Endothelial cell of umbilical vein (primary cell): ENCODE data around the gene GTSF1L. TPM values are rescaled to one million over a fixed set of nuclear protein-coding genes. Genes with fewer than 3 reads are reported as not detected.

ENCODE experiments used
- BruUV-seq: library from RNA; stranded (reverse); fragments of 400-500 nt; replicated peaks from 2 replicates; lab custom pipeline; 2021; lab: Mats Ljungman, UMichigan
- CTCF ChIA-PET: fragments of 300-600, 350-600 bp; sonication (Branson Sonifier 250); formaldehyde crosslinking; loops from one replicate; lab custom pipeline; 2021; ENCODE audit warnings: antibody characterized with exemption, inconsistent platforms; lab: Charles Lee
- POLR2A ChIA-PET: fragments of 300-600, 350-600 bp; sonication (Branson Sonifier 250); formaldehyde crosslinking; loops from one replicate; lab custom pipeline; 2021; ENCODE audit warnings: antibody characterized with exemption, inconsistent platforms; lab: Charles Lee
- DNase-seq: peaks from one replicate; pipeline ENCODE4 v3.0.0-alpha.2; 2011; ENCODE audit warnings: low read depth, low spot score
- FAIRE-seq: peaks from 2 replicates; lab custom pipeline; 2011; peaks lifted over from hg19 to GRCh38; lab: Jason Lieb, UNC
- H2AFZ ChIP-seq: 2 replicates; pipeline ENCODE4 v1.6.0; 2012; ENCODE audit warnings: low read depth, low read length, control low read depth, inconsistent platforms
- H3K27ac ChIP-seq: 2 replicates; pipeline ENCODE4 v1.5.1; 2011; ENCODE audit warnings: low read depth, mild to moderate bottlenecking, control low read depth, low read length, moderate library complexity; ENCODE audit not compliant: insufficient read depth
- H3K27me3 ChIP-seq, 2 experiments: 2 replicates each; pipeline versions ENCODE4 v1.6.0 to v1.6.1; 2011; ENCODE audit warnings: low read length in 2 of 2, mixed read lengths in 1 of 2; ENCODE audit not compliant: control insufficient read depth in 2 of 2, insufficient read depth in 2 of 2
- H3K36me3 ChIP-seq, 2 experiments: 2 replicates in 1 of 2; 3 replicates in 1 of 2; pipeline ENCODE4 v1.5.1; 2011; ENCODE audit warnings: low read length in 2 of 2, mild to moderate bottlenecking in 1 of 2, moderate library complexity in 1 of 2; ENCODE audit not compliant: control insufficient read depth in 2 of 2, insufficient read depth in 2 of 2; ENCODE audit errors: extremely low read depth in 1 of 2
- H3K4me1 ChIP-seq: 3 replicates; pipeline ENCODE4 v1.5.1; 2011; ENCODE audit warnings: mild to moderate bottlenecking, low read length; ENCODE audit not compliant: control insufficient read depth, insufficient read depth; ENCODE audit errors: extremely low read depth
- H3K4me2 ChIP-seq: 2 replicates; pipeline ENCODE4 v1.6.1; 2011; ENCODE audit warnings: low read length, control low read depth, mixed read lengths; ENCODE audit not compliant: insufficient read depth
- H3K4me3 ChIP-seq, 3 experiments: fragments of 200-600 bp in 1 of 3; sonication (generic), shearing (Covaris generic) in 1 of 3; replicated peaks in 1 of 3; 2 replicates each; pipeline ENCODE4 v1.5.1; 2011 to 2016; ENCODE audit warnings: control low read depth in 3 of 3, low read length in 3 of 3, mild to moderate bottlenecking in 2 of 3, inconsistent platforms in 1 of 3, low read depth in 1 of 3, moderate library complexity in 1 of 3; ENCODE audit not compliant: insufficient read depth in 1 of 3
- H3K79me2 ChIP-seq: 2 replicates; pipeline ENCODE4 v1.6.0; 2012; ENCODE audit warnings: low read length, inconsistent platforms; ENCODE audit not compliant: control insufficient read depth, insufficient read depth
- H3K9ac ChIP-seq: replicated peaks from 2 replicates; pipeline ENCODE3; 2011; ENCODE audit warnings: low read length, control low read depth; ENCODE audit not compliant: insufficient read depth; ENCODE audit errors: extremely low read depth
- H3K9me1 ChIP-seq: replicated peaks from 3 replicates; pipeline ENCODE4 v1.6.0; 2011; ENCODE audit warnings: mild to moderate bottlenecking, low read length; ENCODE audit not compliant: control insufficient read depth, insufficient read depth; ENCODE audit errors: extremely low read depth
- H3K9me3 ChIP-seq: replicated peaks from 2 replicates; pipeline ENCODE4 v1.5.1; 2012; ENCODE audit warnings: low read length, inconsistent platforms; ENCODE audit not compliant: control insufficient read depth, insufficient read depth
- H4K20me1 ChIP-seq: replicated peaks from 2 replicates; pipeline ENCODE3; 2011; ENCODE audit warnings: mild to moderate bottlenecking, low read length; ENCODE audit not compliant: control insufficient read depth, insufficient read depth; ENCODE audit errors: extremely low read depth
- EZH2 ChIP-seq: IDR thresholded peaks from 2 replicates; pipeline ENCODE4 v1.6.1; 2012; ENCODE audit warnings: borderline replicate concordance, low read depth, mild to moderate bottlenecking, moderate library complexity, low read length, inconsistent platforms; ENCODE audit not compliant: severe bottlenecking
- FOS ChIP-seq: IDR thresholded peaks from 2 replicates; pipeline ENCODE4 v1.6.1; 2011; ENCODE audit warnings: mild to moderate bottlenecking, low read length, moderate library complexity, borderline replicate concordance; ENCODE audit not compliant: insufficient read depth
- GATA2 ChIP-seq: IDR thresholded peaks from 2 replicates; pipeline ENCODE4 v1.7.0; 2011; ENCODE audit warnings: low read depth, mild to moderate bottlenecking, moderate library complexity, mixed read lengths, low read length; ENCODE audit not compliant: insufficient read length, insufficient read depth
- JUN ChIP-seq: IDR thresholded peaks from 2 replicates; pipeline ENCODE4 v1.6.1; 2011; ENCODE audit warnings: borderline replicate concordance, low read depth; ENCODE audit not compliant: insufficient read length, insufficient read depth
- MYC ChIP-seq: IDR thresholded peaks from one replicate; pipeline ENCODE4 v1.6.1; 2011; ENCODE audit warnings: mild to moderate bottlenecking, low read depth, low read length
- POLR2A ChIP-seq: IDR thresholded peaks from 2 replicates; pipeline ENCODE4 v1.6.1; 2012; ENCODE audit warnings: low read depth, mild to moderate bottlenecking, control low read depth, low read length
- POLR2AphosphoS5 ChIP-seq: IDR thresholded peaks from 2 replicates; pipeline ENCODE4 v1.6.1; 2012; ENCODE audit warnings: low read depth, mild to moderate bottlenecking, control low read depth, low read length, moderate library complexity; ENCODE audit not compliant: insufficient read depth
- dilution Hi-C: fragments of 300-500 bp; cut with MboI; formaldehyde crosslinking; loops from one replicate; pipeline ENCODE4 v1.15.0; 2019; ENCODE audit warnings: low sequenced_read_pairs; ENCODE audit not compliant: extremely low pct_ligation_motif_present
- intact Hi-C: fragments of 100-400 bp; cut with micrococcal nuclease; formaldehyde crosslinking; loops from one replicate; pipeline ENCODE4 v1.10.0; 2022
- polyA plus RNA-seq, 4 experiments: library from polyadenylated mRNA; depleted of rRNA in 3 of 4; stranded (reverse) in 3 of 4; unstranded in 1 of 4; fragments of >200 nt; gene quantifications; 2 replicates each; pipeline versions ENCODE4 v1.2.1 to v1.2.3, GENCODE V29; 2011 to 2012; ENCODE audit warnings: missing spikeins in 1 of 4
- total RNA-seq: library from RNA; stranded (reverse); gene quantifications from 2 replicates; pipeline ENCODE4 v1.2.3, GENCODE V29; 2021
- TF ChIP-seq, protein P1 (sequence below): IDR thresholded peaks from 2 replicates; pipeline ENCODE4 v1.6.1; 2011; ENCODE audit not compliant: insufficient read depth, insufficient read length
- TF ChIP-seq, protein P2 (sequence below), 2 donors: IDR thresholded peaks; 1 replicate in 1 of 2; 2 replicates in 1 of 2; pipeline ENCODE4 v1.5.1; 2011; ENCODE audit warnings: low read length in 2 of 2, mild to moderate bottlenecking in 2 of 2, moderate library complexity in 2 of 2, control low read depth in 1 of 2, inconsistent platforms in 1 of 2, low read depth in 1 of 2; ENCODE audit not compliant: insufficient read depth in 1 of 2; ENCODE audit errors: extremely low read depth in 1 of 2

The GTSF1L gene
- total and polyA plus RNA-seq, 2 donors (not counting 3 experiments of a cell fraction or from before 2014, with no cell fraction given) = not detected

DNA sequence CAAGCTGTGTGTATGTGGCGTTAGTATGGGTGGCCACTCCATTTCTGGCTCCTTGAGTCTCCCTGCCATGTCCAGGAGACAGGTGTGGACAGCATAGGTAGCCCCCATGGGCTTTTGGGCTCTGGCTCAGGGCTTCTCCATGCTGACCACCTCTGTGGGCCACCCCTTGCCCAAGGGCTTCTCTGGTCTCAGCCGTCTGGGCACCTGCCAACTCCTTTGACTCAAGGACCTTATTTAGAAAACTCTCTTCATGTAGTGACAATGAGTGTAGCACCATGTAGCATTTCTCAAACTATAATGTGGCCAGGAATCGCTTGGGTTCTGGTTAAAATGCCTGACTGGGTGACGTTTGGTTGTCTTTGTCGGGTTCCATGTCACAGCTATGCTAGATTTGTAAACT, 5.1 kb upstream of the GTSF1L start:
- ChIA-PET POLR2A (no interaction called here), CTCF (interaction anchor here (0.9 to 1.7 kb wide), 2 partner anchors 11 to 19 kb away, joined by 3 to 4 read pairs; no protein-coding TSS in a partner anchor)
- no peak overlapping the region for H2AFZ ChIP-seq
- no TSS peak for BruUV-seq
- dilution Hi-C loops = no loop called here
- H4K20me1 ChIP-seq = no peaks in the 10 kb centered on the region
- no peak overlapping the region for H3K4me3 ChIP-seq
- DNase-seq (no peak), FAIRE-seq (no peak)
- TF ChIP-seq JUN (no peak), MYC (no peak), GATA2 (no peak), POLR2AphosphoS5 (no peak), EZH2 (no peak), FOS (no peak), POLR2A (no peak)
- TF ChIP-seq, protein P1, sequence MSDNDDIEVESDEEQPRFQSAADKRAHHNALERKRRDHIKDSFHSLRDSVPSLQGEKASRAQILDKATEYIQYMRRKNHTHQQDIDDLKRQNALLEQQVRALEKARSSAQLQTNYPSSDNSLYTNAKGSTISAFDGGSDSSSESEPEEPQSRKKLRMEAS = no peak
- TF ChIP-seq, protein P2, sequence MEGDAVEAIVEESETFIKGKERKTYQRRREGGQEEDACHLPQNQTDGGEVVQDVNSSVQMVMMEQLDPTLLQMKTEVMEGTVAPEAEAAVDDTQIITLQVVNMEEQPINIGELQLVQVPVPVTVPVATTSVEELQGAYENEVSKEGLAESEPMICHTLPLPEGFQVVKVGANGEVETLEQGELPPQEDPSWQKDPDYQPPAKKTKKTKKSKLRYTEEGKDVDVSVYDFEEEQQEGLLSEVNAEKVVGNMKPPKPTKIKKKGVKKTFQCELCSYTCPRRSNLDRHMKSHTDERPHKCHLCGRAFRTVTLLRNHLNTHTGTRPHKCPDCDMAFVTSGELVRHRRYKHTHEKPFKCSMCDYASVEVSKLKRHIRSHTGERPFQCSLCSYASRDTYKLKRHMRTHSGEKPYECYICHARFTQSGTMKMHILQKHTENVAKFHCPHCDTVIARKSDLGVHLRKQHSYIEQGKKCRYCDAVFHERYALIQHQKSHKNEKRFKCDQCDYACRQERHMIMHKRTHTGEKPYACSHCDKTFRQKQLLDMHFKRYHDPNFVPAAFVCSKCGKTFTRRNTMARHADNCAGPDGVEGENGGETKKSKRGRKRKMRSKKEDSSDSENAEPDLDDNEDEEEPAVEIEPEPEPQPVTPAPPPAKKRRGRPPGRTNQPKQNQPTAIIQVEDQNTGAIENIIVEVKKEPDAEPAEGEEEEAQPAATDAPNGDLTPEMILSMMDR (IDR thresholded peaks at IDR 0.05; ENCODE audit: extremely low read depth in 1 of 2, insufficient read depth in 1 of 2, low read depth in 1 of 2, low read length in 2 of 2) = no peak
- H3K9me1 ChIP-seq = no peaks in the 10 kb centered on the region
- H3K27me3 ChIP-seq = peaks cover 0 to 3% of the 10 kb centered on the region in 2 experiments
- no peak overlapping the region for H3K4me2 ChIP-seq
- no peak overlapping the region for H3K9ac ChIP-seq
- H3K36me3 ChIP-seq = no peaks in the 10 kb centered on the region
- intact Hi-C loops = no loop called here
- H3K27ac ChIP-seq = no peak overlapping the region
- H3K9me3 ChIP-seq = no peaks in the 10 kb centered on the region
- no peaks in the 10 kb centered on the region for H3K79me2 ChIP-seq
- H3K4me1 ChIP-seq = no peaks in the 10 kb centered on the region
